HepG2 (cell line): ENCODE data around the gene ST6GALNAC2. TPM values are rescaled to one million over a fixed set of nuclear protein-coding genes. Genes with fewer than 3 reads are reported as not detected.

Source experiments
- ATAD3A ChIP-seq: sonication (generic); formaldehyde crosslinking; IDR thresholded peaks from 2 replicates; pipeline ENCODE4 v1.4.0; 2020; ENCODE audit warnings: missing genetic modification reagents
- CC2D1A ChIP-seq: sonication (generic); formaldehyde crosslinking; IDR thresholded peaks from 2 replicates; pipeline ENCODE4 v1.8.1; 2023; ENCODE audit warnings: mild to moderate bottlenecking, missing genetic modification reagents
- CEBPB ChIP-seq: IDR thresholded peaks from 2 replicates; pipeline ENCODE4 v1.6.1; 2011; ENCODE audit warnings: low read depth, low read length, improper control_type of control experiment, borderline replicate concordance
- GFI1 ChIP-seq: sonication (generic); formaldehyde crosslinking; IDR thresholded peaks from 2 replicates; pipeline ENCODE4 v1.5.0; 2020; ENCODE audit warnings: missing genetic modification reagents, mild to moderate bottlenecking, borderline replicate concordance
- YEATS4 ChIP-seq: sonication (generic); formaldehyde crosslinking; IDR thresholded peaks from 2 replicates; pipeline ENCODE4 v1.4.0; 2020; ENCODE audit warnings: missing genetic modification reagents, borderline replicate concordance
- ZNF724P ChIP-seq: sonication (generic); formaldehyde crosslinking; IDR thresholded peaks from 2 replicates; pipeline ENCODE4 v1.8.0; 2022; ENCODE audit warnings: missing genetic modification reagents, borderline replicate concordance
- polyA plus RNA-seq, 8 experiments: library from polyadenylated mRNA; depleted of rRNA in 3 of 8; stranded (reverse) in 7 of 8; unstranded in 1 of 8; fragments of >200 nt; fragmentation: Illumina TruSeq in 4 of 8; extraction: Trizol in 4 of 8; gene quantifications; 2 replicates each; pipeline versions ENCODE4 v1.2.1 to v1.2.3, GENCODE V29; 2011 to 2016; ENCODE audit warnings: low read depth in 4 of 8, missing spikeins in 1 of 8, mixed read lengths in 1 of 8; ENCODE audit not compliant: insufficient read depth in 1 of 8
- total RNA-seq, 5 experiments: library from RNA; depleted of rRNA; stranded (reverse); fragments of >200 nt; fragmentation: Illumina TruSeq; extraction: Trizol; gene quantifications; 2 replicates each; pipeline ENCODE4 v1.2.3, GENCODE V29; 2016; ENCODE audit warnings: low read depth in 1 of 5
- TF ChIP-seq, protein P1 (sequence below): sonication (generic); formaldehyde crosslinking; IDR thresholded peaks from 2 replicates; pipeline ENCODE4 v1.8.0; 2022; ENCODE audit warnings: mild to moderate bottlenecking, missing genetic modification reagents, moderate library complexity
- TF ChIP-seq, protein P2 (sequence below), 2 experiments: fragments of 450-650 bp in 1 of 2; sonication (generic) in 1 of 2; formaldehyde crosslinking in 1 of 2; IDR thresholded peaks; 2 replicates each; pipeline versions ENCODE4 v1.6.1 to v1.8.0; 2016 to 2022; ENCODE audit warnings: antibody characterized with exemption in 1 of 2, mild to moderate bottlenecking in 1 of 2, missing genetic modification reagents in 1 of 2
- TF ChIP-seq, protein P3 (sequence below): sonication (generic); formaldehyde crosslinking; IDR thresholded peaks from 2 replicates; pipeline ENCODE4 v1.5.1; 2020; ENCODE audit warnings: missing genetic modification reagents, mild to moderate bottlenecking, borderline replicate concordance
- TF ChIP-seq, protein P4 (sequence below): sonication (generic); formaldehyde crosslinking; IDR thresholded peaks from 2 replicates; pipeline ENCODE4 v1.4.0; 2020; ENCODE audit warnings: missing genetic modification reagents
- TF ChIP-seq, protein P5 (sequence below): sonication (generic); formaldehyde crosslinking; IDR thresholded peaks from 2 replicates; pipeline ENCODE4 v1.8.1; 2023; ENCODE audit warnings: missing genetic modification reagents, inconsistent platforms, borderline replicate concordance

ST6GALNAC2 gene
- total and polyA plus RNA-seq, 2 of the 13 experiments (the other 11 are each of a cell fraction or from before 2014, with no cell fraction given): 0.12 to 0.49 TPM

DNA sequence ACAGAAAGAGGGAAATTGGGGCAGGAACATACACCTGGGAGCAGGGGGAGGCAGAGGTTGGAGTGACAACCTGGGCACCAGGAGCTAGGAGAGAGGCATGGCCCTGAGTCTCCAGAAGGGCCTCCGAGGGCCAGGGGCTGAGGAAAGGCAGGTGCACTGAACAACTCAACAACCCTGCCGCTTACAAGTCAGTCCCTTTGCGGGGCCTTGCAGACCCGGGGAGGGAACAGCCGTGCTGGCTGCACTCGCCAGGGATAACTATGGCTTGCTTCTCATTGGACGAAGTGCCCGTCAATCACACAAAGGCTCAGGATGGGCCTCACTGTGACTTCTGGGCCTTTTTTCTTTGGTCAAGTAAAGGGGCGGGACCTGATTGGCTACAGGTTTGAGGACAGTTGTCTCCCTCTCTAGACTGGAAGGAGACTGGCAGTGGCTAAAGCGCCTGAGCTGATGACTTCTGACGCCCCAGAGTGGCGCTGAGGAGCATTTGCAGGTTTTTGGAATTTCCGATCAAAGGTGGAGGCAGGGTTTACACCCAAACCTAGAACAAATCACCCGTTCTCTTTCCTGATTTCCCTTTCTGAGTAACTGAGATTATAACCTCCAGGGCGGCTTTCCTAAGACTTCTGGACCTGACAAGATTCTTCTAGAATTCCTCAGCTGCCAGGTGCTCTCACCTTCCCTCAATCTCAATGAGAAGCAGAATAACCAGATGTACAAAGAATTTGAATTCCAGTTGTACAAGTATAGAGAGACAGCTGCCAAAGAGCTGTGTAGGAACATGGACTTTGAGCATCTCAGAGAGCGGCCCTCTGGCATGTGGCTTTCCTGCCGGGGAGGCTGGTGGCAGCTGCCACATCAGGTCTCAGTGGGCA, 27.6 kb upstream of the ST6GALNAC2 start (continued):
- TF ChIP-seq, protein P1, sequence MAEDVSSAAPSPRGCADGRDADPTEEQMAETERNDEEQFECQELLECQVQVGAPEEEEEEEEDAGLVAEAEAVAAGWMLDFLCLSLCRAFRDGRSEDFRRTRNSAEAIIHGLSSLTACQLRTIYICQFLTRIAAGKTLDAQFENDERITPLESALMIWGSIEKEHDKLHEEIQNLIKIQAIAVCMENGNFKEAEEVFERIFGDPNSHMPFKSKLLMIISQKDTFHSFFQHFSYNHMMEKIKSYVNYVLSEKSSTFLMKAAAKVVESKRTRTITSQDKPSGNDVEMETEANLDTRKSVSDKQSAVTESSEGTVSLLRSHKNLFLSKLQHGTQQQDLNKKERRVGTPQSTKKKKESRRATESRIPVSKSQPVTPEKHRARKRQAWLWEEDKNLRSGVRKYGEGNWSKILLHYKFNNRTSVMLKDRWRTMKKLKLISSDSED (CRISPR knock-in tag): no peak
- TF ChIP-seq ZNF724P (CRISPR knock-in tag): peak; percentile 55; the same call in 1 of the 2 replicates
- TF ChIP-seq GFI1: 0 out of 2 replicates have a peak, but pooled peaks have one; percentile 31
- TF ChIP-seq, protein P2, sequence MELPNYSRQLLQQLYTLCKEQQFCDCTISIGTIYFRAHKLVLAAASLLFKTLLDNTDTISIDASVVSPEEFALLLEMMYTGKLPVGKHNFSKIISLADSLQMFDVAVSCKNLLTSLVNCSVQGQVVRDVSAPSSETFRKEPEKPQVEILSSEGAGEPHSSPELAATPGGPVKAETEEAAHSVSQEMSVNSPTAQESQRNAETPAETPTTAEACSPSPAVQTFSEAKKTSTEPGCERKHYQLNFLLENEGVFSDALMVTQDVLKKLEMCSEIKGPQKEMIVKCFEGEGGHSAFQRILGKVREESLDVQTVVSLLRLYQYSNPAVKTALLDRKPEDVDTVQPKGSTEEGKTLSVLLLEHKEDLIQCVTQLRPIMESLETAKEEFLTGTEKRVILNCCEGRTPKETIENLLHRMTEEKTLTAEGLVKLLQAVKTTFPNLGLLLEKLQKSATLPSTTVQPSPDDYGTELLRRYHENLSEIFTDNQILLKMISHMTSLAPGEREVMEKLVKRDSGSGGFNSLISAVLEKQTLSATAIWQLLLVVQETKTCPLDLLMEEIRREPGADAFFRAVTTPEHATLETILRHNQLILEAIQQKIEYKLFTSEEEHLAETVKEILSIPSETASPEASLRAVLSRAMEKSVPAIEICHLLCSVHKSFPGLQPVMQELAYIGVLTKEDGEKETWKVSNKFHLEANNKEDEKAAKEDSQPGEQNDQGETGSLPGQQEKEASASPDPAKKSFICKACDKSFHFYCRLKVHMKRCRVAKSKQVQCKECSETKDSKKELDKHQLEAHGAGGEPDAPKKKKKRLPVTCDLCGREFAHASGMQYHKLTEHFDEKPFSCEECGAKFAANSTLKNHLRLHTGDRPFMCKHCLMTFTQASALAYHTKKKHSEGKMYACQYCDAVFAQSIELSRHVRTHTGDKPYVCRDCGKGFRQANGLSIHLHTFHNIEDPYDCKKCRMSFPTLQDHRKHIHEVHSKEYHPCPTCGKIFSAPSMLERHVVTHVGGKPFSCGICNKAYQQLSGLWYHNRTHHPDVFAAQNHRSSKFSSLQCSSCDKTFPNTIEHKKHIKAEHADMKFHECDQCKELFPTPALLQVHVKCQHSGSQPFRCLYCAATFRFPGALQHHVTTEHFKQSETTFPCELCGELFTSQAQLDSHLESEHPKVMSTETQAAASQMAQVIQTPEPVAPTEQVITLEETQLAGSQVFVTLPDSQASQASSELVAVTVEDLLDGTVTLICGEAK (IDR thresholded peaks at IDR 0.05): no peak
- TF ChIP-seq, protein P2 (CRISPR knock-in tag; IDR thresholded peaks at IDR 0.05): peak; percentile 49; the same call in 1 of the 2 replicates
- TF ChIP-seq CEBPB: no peak
- TF ChIP-seq, protein P3, sequence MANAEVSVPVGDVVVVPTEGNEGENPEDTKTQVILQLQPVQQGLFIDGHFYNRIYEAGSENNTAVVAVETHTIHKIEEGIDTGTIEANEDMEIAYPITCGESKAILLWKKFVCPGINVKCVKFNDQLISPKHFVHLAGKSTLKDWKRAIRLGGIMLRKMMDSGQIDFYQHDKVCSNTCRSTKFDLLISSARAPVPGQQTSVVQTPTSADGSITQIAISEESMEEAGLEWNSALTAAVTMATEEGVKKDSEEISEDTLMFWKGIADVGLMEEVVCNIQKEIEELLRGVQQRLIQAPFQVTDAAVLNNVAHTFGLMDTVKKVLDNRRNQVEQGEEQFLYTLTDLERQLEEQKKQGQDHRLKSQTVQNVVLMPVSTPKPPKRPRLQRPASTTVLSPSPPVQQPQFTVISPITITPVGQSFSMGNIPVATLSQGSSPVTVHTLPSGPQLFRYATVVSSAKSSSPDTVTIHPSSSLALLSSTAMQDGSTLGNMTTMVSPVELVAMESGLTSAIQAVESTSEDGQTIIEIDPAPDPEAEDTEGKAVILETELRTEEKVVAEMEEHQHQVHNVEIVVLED (CRISPR knock-in tag): no peak; the same call in 1 of the 2 replicates
- TF ChIP-seq CC2D1A (CRISPR knock-in tag): no peak
- no peak; the same call in 1 of the 2 replicates for TF ChIP-seq YEATS4 (CRISPR knock-in tag)
- no peak for TF ChIP-seq ATAD3A (CRISPR knock-in tag)
- TF ChIP-seq, protein P4, sequence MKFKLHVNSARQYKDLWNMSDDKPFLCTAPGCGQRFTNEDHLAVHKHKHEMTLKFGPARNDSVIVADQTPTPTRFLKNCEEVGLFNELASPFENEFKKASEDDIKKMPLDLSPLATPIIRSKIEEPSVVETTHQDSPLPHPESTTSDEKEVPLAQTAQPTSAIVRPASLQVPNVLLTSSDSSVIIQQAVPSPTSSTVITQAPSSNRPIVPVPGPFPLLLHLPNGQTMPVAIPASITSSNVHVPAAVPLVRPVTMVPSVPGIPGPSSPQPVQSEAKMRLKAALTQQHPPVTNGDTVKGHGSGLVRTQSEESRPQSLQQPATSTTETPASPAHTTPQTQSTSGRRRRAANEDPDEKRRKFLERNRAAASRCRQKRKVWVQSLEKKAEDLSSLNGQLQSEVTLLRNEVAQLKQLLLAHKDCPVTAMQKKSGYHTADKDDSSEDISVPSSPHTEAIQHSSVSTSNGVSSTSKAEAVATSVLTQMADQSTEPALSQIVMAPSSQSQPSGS (CRISPR knock-in tag): no peak
- TF ChIP-seq, protein P5, sequence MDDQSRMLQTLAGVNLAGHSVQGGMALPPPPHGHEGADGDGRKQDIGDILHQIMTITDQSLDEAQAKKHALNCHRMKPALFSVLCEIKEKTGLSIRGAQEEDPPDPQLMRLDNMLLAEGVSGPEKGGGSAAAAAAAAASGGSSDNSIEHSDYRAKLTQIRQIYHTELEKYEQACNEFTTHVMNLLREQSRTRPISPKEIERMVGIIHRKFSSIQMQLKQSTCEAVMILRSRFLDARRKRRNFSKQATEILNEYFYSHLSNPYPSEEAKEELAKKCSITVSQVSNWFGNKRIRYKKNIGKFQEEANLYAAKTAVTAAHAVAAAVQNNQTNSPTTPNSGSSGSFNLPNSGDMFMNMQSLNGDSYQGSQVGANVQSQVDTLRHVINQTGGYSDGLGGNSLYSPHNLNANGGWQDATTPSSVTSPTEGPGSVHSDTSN (CRISPR knock-in tag): peak; percentile 61; the same call in 1 of the 2 replicates
